ENCODE measurements around the gene TLE5. TPM values are rescaled to one million over a fixed set of nuclear protein-coding genes. Genes with fewer than 3 reads are reported as not detected.
"Not testable (repeated sequence)": the region's sequence is repeated elsewhere in the genome, so short reads cannot be mapped to it uniquely, and the experiment has no call there.

TLE5 gene
- total RNA-seq, 1 experiment from 2014 or later: 217 TPM

DNA sequence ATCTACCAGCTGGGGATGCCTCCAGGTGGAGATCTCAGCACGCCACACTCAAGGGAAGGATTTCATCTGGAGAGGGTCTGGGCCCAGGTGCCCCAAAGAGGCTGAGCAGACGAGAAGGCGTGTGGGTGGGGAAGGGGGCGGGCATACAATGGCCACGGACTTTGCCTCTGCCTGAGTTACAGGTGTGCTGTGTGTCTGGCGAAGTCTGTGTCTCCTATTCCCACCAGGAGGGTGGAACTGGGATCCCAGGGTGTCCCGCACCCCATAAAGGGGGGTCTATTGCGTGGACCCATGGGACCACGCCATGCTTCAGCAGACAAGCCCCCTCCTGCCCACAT is 36.8 kb downstream of the TLE5 start:
- Histone ChIP-seq H3K9me3 (no peaks in the 10 kb centered on the region), H3K27me3 (no peaks in the 10 kb centered on the region), H3K4me3 (no peak overlapping the region), H3K36me3 (no peaks in the 10 kb centered on the region)
- no peak for DNase-seq

DNA sequence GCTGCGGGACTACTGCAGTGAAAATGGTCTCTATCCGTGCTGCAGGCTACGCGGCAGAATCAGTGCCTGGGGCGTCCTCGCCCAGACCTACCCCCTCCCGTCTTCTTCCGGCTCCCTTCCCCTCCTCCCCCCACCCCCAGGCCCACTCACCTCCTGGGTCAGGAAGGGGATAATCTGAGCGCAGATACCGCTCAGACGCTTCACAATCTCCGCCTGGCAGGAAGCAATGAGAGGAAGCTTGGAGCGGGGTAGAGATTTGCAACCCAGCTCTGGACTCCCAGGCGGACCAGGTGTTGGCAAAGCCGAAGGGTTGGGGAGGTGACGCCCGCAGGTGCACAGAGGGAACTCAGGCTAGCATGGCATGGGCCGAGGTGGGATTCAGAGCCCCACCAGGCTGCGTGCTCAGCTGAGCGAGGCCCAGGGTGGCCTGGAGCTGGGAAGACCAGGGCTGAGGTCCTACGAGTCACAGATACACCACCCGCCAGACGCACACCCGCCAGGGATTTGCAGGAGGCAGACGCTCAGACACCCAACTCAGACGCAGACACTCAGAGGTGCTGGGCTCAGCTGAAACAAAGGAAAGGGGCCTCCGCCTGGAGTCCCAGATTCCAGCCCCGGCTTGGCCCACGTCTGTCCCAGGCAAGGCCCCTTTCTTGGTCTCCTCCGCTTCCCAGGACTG is 37.3 kb downstream of the TLE5 start:
- Histone ChIP-seq H3K27me3 (no peaks in the 10 kb centered on the region), H3K9me3 (no peaks in the 10 kb centered on the region), H3K36me3 (no peaks in the 10 kb centered on the region), H3K4me3 (no peak overlapping the region)
- DNase-seq: no peak

DNA sequence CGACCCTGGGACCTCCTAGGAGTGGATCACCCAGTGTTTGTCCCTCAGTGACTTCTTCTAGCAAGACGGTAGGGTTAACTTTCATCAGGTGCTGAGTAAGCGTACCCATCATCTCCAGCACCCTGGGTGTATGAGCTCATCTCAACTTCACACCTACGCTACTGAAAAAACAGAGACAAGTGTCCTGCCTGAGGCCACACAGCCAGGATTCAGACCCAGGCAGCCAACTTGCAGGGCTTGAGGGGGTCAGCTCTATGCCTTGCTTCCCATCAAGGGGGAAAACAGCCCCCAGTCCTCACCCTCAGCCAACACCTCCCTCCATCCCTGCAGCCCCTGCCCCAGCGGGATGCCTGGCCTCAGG is 37.8 kb downstream of the TLE5 start:
- Histone ChIP-seq H3K4me3 (no peak overlapping the region), H3K27me3 (no peaks in the 10 kb centered on the region), H3K9me3 (no peaks in the 10 kb centered on the region), H3K36me3 (no peaks in the 10 kb centered on the region)
- DNase-seq: no peak

- DNase-seq: no peak
- Histone ChIP-seq H3K9me3 (no peaks in the 10 kb centered on the region), H3K4me3 (no peak overlapping the region), H3K36me3 (no peaks in the 10 kb centered on the region), H3K27me3 (no peaks in the 10 kb centered on the region)
These were observed 41.9 kb downstream of the TLE5 start for GRCh38 chr19:3020321-3020960.

DNA sequence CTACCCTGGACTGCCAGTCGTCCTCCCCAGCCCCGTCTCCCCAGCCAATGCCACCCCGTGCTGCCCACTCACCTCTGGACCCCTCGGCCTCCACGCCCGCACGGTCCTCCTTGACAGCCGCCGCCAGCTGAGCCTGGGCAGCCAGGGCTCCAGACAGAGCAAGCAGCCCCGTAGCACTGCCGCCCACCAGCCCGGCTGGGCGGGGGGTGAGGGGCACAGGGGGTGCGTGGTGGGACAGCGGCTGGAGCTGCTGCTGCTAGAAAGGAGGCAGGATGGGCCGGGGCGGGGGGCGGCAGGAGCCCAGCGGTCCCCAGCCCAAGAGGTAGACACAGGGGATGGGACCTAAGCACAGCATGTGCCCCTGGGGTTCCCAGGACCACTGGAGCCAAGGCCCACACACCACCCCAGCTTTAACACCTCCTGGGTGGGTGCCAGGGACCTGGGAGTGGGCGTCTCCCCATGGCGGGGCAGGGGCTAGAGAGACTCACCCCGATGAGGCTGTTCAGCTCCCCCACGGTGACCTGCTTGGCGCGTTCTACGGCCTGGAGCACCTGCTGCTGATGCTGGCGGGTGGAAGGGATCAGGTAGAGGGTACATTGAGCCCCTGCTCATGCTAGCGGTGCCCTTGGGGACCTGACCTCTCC is 43.0 kb downstream of the TLE5 start:
- Histone ChIP-seq H3K9me3 (no peaks in the 10 kb centered on the region), H3K27me3 (no peaks in the 10 kb centered on the region), H3K36me3 (no peaks in the 10 kb centered on the region), H3K4me3 (no peak overlapping the region)
- no peak for DNase-seq

- Histone ChIP-seq H3K9me3 (no peaks in the 10 kb centered on the region), H3K27me3 (no peaks in the 10 kb centered on the region)
- DNase-seq: no peak
These were observed 44.4 kb downstream of the TLE5 start for GRCh38 chr19:3017923-3018322.

GRCh38 chr19:3015126-3016057 is 46.9 kb downstream of the TLE5 start:
- Histone ChIP-seq H3K27me3 (no peaks in the 10 kb centered on the region), H3K9me3 (no peaks in the 10 kb centered on the region), H3K36me3 (no peaks in the 10 kb centered on the region), H3K4me3 (no peak overlapping the region)
- no peak for DNase-seq

More at GRCh38 chr19:3017923-3018322, 44.4 kb downstream of the TLE5 start:
- Histone ChIP-seq H3K4me3 (no peak overlapping the region), H3K36me3 (no peaks in the 10 kb centered on the region)

GRCh38 chr19:3014135-3014534 is 48.2 kb downstream of the TLE5 start:
- no peaks in the 10 kb centered on the region for H3K27me3 ChIP-seq
- DNase-seq: no peak
- H3K4me3 ChIP-seq: no peak overlapping the region
- H3K36me3 ChIP-seq: no peaks in the 10 kb centered on the region
- no peaks in the 10 kb centered on the region for H3K9me3 ChIP-seq

DNA sequence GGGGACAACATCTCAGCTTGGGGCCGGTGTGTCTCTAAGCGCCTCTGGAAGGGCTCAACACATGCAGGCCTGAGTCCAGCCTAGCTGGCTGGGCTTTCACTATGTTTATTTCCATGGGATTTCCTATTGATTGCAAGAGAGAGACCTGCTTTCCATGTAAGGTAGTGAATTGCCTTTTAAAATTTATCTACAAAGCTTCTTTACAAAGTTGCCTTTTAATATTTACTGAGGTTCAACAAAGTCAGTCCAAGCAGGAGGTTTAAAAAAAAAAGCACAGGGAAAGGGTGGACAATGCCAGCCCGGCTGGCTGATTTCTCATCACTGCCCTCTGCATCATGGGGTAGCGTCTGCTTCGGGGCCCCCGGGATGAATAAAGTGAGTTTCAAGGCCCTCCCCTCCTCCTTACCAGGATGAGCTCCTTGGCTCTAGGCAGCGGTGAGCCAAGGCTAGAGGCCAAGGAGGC is 49.0 kb downstream of the TLE5 start:
- DNase-seq: no peak
- no peaks in the 10 kb centered on the region for H3K9me3 ChIP-seq
- H3K4me3 ChIP-seq: no peak overlapping the region
- H3K27me3 ChIP-seq: no peaks in the 10 kb centered on the region
- no peaks in the 10 kb centered on the region for H3K36me3 ChIP-seq

- no peaks in the 10 kb centered on the region for H3K9me3 ChIP-seq
- H3K36me3 ChIP-seq: no peaks in the 10 kb centered on the region
- DNase-seq: no peak
- H3K4me3 ChIP-seq: no peak overlapping the region
- H3K27me3 ChIP-seq: no peaks in the 10 kb centered on the region
These were observed 49.6 kb downstream of the TLE5 start for GRCh38 chr19:3012621-3013262.

- H3K36me3 ChIP-seq, H3K9me3 ChIP-seq, DNase-seq, H3K4me3 ChIP-seq, H3K27me3 ChIP-seq: not testable (repeated sequence)
These were observed 50.2 kb downstream of the TLE5 start for GRCh38 chr19:3012059-3012458.

DNA sequence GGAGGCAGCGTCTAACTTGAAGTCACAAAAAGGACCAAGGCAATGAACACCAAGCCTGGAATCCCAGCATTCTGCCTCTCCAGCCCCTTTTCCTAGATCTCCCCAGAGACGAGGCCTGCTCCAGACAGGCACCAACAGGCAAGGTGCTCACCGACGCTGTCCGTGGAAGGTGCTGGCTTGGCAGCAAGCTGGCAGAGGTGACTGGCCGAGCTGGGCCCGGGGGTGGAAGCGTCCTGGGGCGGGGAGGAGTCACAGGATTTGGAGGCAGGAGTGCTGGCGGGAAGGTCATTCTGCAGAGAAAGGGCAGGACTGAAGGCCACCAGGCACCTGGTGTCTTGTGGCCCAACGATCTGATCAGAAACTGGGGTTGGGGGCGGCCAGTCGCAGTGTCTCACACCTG is 51.4 kb downstream of the TLE5 start:
- Histone ChIP-seq H3K4me3 (no peak overlapping the region), H3K9me3 (no peaks in the 10 kb centered on the region), H3K27me3 (no peaks in the 10 kb centered on the region), H3K36me3 (no peaks in the 10 kb centered on the region)
- DNase-seq: no peak

- H3K36me3 ChIP-seq: no peaks in the 10 kb centered on the region
- DNase-seq: no peak
- H3K9me3 ChIP-seq: no peaks in the 10 kb centered on the region
- no peak overlapping the region for H3K4me3 ChIP-seq
- no peaks in the 10 kb centered on the region for H3K27me3 ChIP-seq
These were observed 53.3 kb downstream of the TLE5 start for GRCh38 chr19:3008994-3009393.

DNA sequence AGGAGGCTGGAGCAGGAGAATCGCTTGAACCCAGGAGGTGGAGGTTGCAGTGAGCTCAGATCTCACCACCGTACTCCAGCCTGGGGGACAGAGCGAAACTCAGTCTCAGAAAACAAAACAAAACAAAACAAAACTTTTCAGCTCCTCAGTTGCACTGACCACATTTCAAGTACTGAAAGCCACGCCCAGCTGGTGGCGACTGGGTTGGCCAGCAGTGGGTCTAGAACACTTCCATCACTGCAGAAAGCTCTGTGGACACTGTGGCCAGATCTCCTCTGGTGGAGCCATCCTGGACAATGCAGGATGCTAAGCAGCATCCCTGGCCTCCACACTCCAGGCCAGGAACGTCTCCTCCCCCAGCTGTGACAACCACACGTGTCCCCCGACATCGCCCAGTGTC is 54.3 kb downstream of the TLE5 start:
- H3K36me3 ChIP-seq: no peaks in the 10 kb centered on the region
- H3K4me3 ChIP-seq: no peak overlapping the region
- no peaks in the 10 kb centered on the region for H3K9me3 ChIP-seq
- DNase-seq: no peak
- no peaks in the 10 kb centered on the region for H3K27me3 ChIP-seq

DNA sequence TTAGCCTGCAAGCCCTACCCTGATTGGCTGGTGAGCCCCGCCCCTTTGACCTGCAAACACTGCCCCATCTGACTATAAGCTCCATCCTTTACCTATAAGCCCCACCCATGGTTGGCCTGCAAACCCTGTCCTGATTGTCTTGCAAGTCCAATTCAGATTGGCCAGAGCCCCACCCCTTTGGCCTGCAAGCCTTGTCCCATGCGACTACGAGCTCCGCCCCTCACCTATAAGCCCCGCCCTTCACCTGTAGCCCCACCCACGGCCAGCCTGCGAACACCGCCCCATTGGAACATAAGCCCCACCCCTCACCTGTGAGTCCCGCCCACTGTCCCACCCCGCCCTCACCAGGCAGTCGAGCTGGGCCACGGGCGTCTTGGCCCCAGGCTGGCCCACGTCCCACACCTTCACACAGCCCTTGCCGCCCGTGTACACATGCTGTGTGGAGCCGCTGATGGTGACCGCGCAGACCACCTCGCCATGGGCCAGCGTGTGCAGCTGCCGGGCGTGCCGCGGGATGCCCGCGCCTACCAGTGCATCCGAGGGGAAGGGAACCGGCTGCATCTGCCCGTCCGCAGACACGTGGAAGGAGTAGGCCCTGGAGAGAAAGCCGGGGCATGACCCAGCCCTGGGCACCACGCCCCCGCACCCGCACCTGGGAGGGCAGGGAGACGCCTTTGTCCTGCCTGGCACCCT is 56.1 kb downstream of the TLE5 start:
- H3K9me3 ChIP-seq: no peaks in the 10 kb centered on the region
- no peak overlapping the region for H3K4me3 ChIP-seq
- H3K36me3 ChIP-seq: no peaks in the 10 kb centered on the region

DNA sequence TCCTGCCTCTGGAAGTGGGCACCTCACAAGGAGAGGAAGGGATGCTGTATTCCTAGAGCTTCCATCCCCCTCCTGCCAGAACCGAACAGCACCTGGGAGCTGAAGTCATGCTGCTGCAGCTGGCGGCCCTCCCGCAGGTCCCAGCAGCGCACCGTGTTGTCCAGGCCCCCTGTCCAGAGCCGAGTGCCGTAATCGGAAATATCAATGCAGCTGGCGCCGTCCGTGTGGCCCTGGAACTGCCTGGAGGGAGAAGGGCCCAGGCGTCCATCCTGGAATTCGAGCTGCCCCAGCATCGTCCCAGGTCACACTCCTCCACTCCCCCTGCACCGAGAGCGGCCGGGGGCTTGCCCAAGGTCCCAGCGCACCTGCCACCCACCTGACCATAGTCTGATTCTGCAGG is 57.0 kb downstream of the TLE5 start:
- no peaks in the 10 kb centered on the region for H3K36me3 ChIP-seq
- no peak overlapping the region for H3K4me3 ChIP-seq
- H3K27me3 ChIP-seq: no peaks in the 10 kb centered on the region
- H3K9me3 ChIP-seq: no peaks in the 10 kb centered on the region
- DNase-seq: no peak

More for the DNA sequence above, 56.1 kb downstream of the TLE5 start:
- DNase-seq: no peak
- H3K27me3 ChIP-seq: no peaks in the 10 kb centered on the region
